ENCODE results near the gene GPR75. TPM values are rescaled to one million over a fixed set of nuclear protein-coding genes. Genes with fewer than 3 reads are reported as not detected.

Gene GPR75
- 0.51 and 0.92 TPM in 2 replicates for total RNA-seq (2014; rRNA removed)
- 0.44 TPM for polyA plus RNA-seq (2012)

- no peak for DNase-seq (ENCODE audit: low read depth)
Observed at GRCh38 chr2:53859206-53860181, at the start of gene GPR75. GPR75 (minus strand) TSS chr2:53859967; CDS start chr2:53854756, 5,211 bp downstream.

- no peak for DNase-seq (ENCODE audit: low read depth)
Observed at GRCh38 chr2:53907582-53907981, 47.8 kb upstream of the GPR75 start.

- no peak for DNase-seq (ENCODE audit: low read depth)
Observed at GRCh38 chr2:53905396-53905795, 45.6 kb upstream of the GPR75 start.

GRCh38 chr2:53903011-53903410 lies 43.2 kb upstream of the GPR75 start:
- no peak for DNase-seq (ENCODE audit: low read depth)

- no peak for DNase-seq (ENCODE audit: low read depth)
Observed at GRCh38 chr2:53901192-53901591, 41.4 kb upstream of the GPR75 start.

DNA sequence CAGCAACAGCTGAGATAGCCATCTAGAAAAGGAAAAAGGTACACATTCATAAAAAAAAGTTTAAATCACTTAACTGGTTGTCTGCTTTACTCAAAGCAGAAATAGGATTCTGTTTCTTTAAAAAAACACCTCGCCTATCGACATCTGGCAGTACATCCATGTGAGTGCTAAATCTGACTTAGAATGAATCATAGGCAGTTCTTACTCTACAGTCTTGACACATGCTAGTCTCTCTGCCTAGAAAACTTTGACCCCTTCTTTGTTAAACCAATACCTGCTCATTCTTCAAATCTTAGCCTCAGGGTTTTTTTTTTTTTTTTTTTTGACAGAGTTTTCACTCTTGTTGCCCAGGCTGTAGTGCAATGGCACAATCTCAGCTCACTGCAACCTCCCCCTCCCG lies 37.1 kb upstream of the GPR75 start:
- DNase-seq (ENCODE audit: low read depth): peak; percentile 82

DNA sequence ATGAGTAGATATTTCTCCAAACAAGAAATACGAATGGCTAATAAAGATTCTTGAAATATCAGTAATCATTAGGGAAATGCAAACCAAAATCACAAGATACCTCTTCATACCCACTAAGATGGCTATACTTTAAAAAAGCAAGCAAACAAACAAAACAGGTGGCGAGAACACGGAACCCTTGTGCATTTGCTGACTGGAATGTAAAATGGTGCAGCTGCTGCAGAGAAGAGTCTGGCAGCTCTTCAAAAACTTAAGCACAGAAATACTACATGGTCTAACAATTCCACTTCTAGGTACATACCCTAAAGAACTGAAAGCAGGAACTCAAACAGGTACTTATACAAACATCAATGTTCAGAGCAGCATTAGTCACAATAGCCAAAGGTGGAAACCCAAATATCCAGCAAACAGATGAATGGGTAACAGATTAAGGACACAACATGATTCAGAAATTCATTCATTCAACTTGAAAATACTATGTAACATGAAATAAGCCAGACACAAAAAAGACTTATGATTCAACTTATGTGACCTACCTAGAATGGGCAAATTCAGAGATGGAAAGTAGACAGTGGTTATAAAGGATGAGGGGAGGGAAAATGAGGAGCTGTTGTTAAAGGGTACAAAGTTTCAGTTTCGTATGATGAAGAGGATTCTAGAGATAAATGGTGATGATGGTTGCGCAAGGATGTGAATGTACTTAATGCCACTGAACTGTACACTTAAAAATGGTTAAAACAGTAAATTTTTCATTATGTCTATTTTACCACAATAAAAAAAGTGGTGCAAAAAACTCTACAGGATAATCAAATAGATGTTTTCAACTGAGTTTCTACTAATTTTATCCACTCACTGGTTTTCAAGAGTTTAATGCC lies 26.9 kb upstream of the GPR75 start:
- peak; percentile 31 for DNase-seq (ENCODE audit: low read depth)

DNA sequence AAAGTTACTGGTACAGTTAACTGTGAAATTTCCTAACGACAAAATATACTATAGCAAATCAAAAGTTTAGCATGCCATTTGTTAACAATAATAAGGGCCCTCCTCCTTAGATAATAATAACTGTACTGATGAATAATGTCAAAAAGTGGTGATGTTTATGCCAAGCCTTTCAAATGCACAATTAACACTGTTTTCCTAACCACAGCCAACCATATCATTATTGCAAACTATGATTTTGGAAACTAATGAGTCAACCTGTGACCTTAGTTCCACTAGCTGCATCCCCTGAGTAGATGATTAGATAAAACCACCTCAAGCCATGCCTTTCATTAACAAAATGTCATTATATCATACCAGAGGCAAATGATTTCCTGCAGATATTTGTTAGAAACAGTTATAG lies 25.1 kb upstream of the GPR75 start:
- no peak for DNase-seq (ENCODE audit: low read depth)

- DNase-seq (ENCODE audit: low read depth): no peak
Observed at GRCh38 chr2:53881986-53882385, 22.2 kb upstream of the GPR75 start.

- DNase-seq (ENCODE audit: low read depth): peak; percentile 1
Observed at GRCh38 chr2:53881360-53881759, 21.6 kb upstream of the GPR75 start.

GRCh38 chr2:53880756-53881155 lies 21.0 kb upstream of the GPR75 start:
- DNase-seq (ENCODE audit: low read depth): peak; percentile 73

DNA sequence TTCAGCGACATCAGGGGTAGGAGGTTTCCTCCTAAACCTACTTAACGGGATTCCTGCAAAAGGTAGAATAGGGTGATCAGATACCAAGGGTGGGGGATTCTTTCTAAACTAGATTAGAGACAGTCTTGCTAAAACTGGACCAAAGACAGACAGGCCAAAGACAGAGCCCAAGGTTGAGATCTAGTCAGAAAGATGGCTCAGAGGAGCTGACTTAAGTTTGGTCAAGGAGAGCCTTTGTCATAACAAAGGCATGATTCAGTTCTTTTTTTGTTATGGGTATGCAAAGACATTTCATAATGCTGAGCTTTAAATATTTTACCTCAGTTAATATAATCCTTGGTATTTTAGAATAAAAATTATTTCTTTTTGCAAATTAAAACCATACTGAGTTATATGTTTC lies 17.8 kb upstream of the GPR75 start:
- no peak for DNase-seq (ENCODE audit: low read depth)

DNA sequence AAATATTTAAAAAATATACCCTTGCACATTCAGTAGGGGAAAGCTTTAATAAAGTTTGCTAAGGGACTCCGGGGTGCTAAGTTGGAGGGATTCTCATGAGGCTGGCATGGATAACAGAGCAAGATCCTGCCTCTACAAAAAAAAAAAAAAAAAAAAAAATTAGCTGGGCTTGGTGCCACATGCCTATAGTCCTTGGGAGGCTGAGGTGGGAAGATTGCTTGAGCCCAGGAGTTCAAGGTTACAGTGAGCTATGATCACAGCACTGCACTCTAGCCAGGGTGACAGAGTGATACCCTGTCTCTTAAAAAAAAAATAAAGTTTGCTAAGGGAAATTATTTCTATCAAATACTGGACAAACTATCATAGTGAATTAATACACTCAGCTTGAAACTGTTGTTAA lies 17.3 kb upstream of the GPR75 start:
- no peak for DNase-seq (ENCODE audit: low read depth)

DNA sequence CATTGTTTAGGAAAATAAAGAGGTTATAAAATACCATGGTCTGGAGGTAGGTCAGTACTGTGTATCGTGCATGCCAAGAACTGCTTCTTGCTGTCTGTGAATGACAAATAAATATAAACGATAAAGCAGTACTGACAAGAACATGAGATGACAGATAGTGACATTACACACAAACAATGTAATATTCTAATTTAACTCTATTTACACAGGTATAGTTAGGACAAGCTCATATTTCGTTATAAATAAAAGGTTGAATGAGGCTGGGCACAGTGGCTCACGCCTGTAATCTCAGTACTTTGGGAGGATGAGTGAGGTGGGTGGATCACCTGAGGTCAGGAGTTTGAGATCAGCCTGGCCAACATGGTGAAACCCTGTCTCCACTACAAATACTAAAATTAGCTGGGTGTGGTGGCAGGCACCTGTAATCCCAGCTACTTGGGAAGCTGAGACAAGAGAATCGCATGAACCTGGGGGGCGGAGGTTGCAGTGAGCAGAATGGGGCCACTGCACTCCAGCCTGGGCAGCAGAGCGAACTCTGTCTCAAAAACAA lies 14.7 kb upstream of the GPR75 start:
- DNase-seq (ENCODE audit: low read depth): no peak

DNA sequence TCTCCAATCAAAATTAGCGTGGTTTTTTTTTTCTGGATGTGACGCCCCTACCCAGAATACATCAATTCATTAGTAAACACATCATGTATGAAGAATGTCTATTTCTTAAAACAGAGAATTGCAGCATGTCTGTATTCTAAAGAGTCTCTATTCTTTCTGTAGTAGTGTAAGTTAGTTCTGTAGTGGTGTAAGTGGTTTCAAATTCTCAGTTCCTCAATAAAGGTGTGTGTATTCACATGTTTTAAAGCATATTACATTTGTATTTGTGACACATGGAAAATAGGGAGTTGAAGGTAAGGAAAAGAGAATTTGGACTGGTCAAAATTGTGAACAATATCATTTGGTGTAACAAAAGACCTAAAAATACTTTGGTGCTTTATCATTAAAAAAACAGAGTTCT lies 8.0 kb upstream of the GPR75 start:
- peak; percentile 8 for DNase-seq (ENCODE audit: low read depth)

- no peak for DNase-seq (ENCODE audit: low read depth)
Observed at GRCh38 chr2:53867169-53867568, 7.4 kb upstream of the GPR75 start.

GRCh38 chr2:53865962-53866361 lies 6.2 kb upstream of the GPR75 start:
- DNase-seq (ENCODE audit: low read depth): peak; percentile 22

DNA sequence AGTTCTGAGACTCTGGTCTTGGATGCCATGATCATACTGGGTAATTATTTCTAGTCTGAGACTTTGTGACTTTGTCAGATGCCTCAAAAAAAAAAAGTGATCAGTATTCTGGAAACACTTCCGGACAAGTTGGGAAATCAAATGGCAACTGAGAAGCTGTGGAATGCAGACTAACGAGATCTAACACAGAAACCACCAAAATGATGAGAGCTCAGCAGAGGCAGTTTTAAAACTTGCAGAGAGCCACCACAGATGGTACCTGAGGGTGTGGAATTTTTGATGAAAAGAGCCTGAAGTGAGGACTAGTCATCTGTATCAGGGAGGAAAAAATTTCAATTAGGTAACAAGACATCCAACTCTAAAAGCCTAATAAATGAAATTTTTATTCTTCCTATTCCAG lies 5.5 kb upstream of the GPR75 start:
- DNase-seq (ENCODE audit: low read depth): no peak

GRCh38 chr2:53863538-53864227 lies 3.9 kb upstream of the GPR75 start:
- no peak for DNase-seq (ENCODE audit: low read depth)

GRCh38 chr2:53861824-53862223 lies 2.1 kb upstream of the GPR75 start:
- DNase-seq (ENCODE audit: low read depth): no peak

DNA sequence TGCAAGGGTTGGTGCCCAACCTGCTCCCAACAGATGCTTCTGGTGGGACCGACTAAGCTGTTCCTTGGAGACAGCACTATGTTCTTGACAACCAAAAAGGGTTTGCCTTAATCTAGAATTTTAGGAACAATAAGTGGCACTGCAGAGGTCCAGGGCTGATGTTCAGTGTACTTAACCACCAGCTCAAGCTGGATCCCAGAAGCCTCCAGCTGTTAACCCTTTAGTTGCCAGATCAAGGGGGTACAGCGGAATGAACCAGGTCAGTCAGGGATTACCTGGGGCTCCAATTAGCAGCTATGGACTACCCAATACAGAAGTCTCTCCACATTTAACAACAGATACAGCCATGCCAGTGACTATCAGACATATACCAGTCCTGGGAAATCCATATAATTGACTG lies 3.5 kb downstream of the GPR75 start:
- no peak for DNase-seq (ENCODE audit: low read depth)

Data from LHCN-M2 (cell line).